ENCODE data around the gene PRDX5.

The PRDX5 gene

DNA sequence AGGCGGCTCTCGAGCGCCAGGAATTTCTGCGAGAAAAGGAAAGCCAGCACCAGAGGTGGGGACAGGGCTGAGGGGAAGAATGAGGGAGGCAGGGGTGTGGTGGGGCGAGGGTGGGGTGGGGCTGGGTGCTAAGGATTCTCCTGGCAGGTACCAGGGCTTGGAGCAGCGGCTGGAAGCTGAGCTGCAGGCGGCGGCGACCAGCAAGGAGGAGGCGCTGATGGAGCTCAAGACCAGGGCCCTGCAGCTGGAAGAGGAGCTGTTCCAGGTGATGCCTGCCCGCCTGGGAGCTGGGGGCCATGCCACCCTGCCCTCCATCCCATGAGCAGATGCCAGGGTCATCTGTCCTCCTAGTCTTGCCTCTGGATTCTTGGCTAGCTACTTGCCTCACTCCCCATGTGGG is 31.5 kb downstream of the PRDX5 start:
- DNase-seq, result no peak

DNA sequence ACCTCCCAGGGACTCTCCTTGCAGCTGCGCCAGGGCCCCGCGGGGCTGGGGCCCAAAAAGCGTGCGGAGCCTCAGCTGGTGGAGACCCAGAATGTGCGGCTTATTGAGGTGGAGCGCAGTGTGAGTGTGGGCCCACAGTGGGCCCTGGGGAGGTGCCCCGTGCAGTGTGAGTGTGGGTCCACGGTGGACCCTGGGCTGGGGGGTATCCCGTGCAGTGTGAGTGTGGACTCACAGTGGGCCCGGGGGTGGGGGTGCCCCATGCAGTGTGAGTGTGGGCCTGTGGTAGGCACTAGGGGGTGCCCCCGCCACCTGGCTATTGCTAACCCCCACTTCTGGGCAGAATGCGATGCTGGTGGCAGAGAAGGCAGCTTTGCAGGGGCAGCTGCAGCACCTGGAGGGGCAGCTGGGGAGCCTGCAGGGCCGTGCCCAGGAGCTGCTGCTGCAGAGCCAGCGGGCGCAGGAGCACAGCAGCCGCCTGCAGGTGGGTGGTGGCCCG is 33.3 kb downstream of the PRDX5 start:
- no peak for DNase-seq

- no peak for DNase-seq
Measured at GRCh38 chr11:64352099-64352994, 34.4 kb downstream of the PRDX5 start.

DNA sequence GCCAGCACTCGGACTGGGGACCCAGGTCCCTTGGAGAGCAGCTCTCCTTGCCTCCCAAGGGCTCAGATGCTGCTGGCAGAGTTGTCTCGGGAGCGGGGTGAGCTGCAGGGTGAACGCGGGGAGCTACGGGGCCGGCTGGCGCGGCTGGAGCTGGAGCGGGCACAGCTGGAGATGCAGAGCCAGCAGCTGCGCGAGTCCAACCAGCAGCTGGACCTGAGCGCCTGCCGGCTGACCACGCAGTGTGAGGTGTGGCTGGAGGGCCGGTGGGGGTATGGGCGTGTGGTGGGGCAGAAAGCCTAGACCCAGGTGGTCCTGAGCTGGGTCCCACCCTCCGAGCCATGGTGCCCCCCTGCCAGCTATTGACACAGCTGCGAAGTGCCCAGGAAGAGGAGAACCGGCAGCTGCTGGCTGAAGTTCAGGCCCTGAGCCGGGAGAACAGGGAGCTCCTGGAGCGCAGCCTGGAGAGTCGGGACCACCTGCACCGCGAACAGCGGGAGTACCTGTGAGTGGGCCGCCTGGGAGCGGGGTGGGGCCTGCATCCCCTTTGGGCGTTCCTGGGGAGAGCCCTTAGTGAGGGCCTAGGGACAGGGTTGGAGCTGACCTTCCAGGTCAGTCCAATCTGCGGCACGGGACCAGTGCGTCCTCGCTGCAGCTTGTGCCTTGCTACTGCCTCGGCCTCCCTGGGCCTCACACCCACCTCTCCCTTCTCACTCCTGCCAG is 35.2 kb downstream of the PRDX5 start:
- DNase-seq, result no peak

- no peak for DNase-seq
Measured at GRCh38 chr11:64353715-64354506, 36.0 kb downstream of the PRDX5 start.

GRCh38 chr11:64355078-64355940 is 37.4 kb downstream of the PRDX5 start:
- no peak for DNase-seq

DNA sequence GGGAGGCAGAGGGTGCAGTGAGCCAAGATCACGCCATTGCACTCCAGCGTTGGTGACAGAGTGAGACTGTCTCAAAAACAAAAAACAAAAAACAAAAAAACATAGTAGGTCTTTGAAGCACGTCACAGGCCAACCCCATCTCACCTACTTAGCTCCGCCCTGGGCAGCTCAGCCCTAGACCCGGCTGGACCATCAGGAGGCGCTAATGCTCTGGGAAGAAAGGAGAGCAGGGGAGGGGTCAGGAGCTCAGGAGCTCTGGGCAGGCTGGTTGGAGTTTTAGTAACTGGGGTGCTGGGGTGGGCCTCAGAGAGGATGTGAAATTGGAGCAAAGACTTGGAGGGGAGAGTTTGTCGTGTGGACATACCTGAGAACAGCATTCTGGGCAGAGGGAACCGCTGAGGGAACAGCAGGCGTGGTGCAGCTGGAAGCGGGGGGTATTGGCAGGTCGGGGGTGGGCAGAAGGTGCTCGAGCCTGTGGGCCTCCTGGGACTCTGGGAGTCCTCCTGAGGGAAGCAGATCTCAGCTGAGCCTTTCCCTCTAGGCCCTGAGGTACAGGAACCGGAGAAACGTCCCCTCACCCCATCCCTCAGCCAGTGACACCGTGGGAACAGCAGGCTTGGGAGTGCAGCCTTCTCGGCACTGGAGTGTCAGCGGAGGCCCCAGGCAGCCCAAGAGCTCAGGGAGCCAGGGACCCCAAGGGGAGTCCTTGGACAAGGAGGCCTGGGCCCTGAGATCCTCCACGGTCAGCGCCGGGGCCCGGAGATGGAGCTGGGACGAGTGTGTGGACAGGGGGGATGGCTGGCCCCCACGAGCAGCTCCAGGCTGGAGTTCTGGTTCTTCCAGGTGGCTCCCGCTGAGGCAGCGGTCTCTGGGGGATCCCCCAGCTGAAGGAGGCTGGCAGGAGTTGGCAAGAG is 38.8 kb downstream of the PRDX5 start:
- DNase-seq, result no peak

- DNase-seq, result no peak
Measured at GRCh38 chr11:64357446-64357845, 39.5 kb downstream of the PRDX5 start.

DNA sequence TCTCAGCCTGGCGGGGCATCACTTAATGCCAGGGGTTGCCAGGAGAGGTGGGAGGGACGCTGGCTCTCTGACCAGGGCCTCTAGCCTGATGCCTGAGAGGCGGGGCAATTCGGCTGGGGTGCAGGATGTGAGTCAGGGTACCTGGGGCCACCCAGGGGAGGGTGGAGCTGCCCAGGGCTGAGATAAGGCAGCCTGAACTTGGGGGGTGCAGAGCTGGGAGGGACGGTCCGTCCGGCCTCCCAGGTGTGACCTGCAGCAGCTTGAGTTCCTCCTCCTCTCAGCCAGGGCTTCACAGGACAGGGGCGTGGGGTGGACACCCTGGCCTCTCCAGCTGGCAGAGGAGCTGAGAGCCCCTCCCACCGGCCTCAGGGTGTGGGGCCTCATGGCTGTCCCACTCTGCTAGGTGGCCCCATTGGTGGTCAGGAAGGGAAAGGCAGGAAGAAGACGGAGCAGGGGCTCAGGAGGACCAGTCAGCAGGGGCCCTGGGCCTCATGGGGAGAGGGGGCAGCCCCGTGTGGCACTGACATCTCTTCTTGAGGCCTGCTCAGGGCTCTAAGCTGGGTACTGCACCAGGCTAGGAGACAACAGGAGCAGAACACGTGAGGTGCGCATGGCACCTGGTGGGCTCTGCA is 40.1 kb downstream of the PRDX5 start:
- DNase-seq, result no peak

GRCh38 chr11:64358536-64358906 is 40.6 kb downstream of the PRDX5 start:
- no peak for DNase-seq

GRCh38 chr11:64358907-64359711 is 41.2 kb downstream of the PRDX5 start, which contains the start of gene RPS6KA4:
Gene RPS6KA4 (plus strand): TSS chr11:64359162. CDS start chr11:64359236, 74 bp downstream.
- peak; percentile 29 for DNase-seq

DNA sequence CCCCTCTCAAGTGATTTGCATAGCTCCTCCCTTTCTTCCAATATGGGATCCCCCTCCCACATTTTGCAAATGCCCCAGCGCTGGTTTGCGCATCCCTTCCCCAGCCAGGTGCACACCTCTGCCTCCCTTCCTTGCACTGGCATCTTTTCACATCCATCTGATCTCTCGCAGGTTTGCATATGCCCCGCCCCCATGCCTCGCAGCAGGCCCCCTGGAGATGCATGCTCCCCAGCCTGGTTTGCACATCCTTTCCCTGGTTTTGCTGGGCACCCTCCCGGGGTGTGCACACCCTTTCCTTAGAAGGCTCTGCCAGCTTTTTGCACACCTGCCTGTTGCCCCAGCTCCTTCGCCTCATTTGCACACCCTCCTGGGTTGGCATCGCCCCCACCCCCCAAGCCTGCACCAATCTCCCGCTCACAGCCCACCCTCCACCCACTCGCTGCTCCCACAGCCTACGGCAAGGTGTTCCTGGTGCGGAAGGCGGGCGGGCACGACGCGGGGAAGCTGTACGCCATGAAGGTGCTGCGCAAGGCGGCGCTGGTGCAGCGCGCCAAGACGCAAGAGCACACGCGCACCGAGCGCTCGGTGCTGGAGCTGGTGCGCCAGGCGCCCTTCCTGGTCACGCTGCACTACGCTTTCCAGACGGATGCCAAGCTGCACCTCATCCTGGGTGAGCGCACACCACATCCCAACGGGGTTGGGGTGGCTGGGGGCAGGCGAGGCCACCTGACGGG is 42.0 kb downstream of the PRDX5 start:
- no peak for DNase-seq

- DNase-seq, result no peak
Measured at GRCh38 chr11:64360448-64360921, 42.6 kb downstream of the PRDX5 start.

DNA sequence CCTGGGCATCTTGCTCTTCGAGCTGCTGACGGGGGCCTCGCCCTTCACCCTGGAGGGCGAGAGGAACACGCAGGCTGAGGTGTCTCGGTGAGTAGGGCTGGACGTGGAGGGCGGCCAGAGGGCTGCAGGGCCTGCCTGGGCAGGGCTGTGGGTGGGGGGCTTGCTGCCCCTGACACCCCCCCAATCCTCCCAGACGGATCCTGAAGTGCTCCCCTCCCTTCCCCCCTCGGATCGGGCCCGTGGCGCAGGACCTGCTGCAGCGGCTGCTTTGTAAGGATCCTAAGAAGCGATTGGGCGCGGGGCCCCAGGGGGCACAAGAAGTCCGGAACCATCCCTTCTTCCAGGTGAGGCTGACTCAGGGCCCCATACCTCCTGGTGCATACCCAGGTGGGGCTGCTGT is 43.7 kb downstream of the PRDX5 start:
- no peak for DNase-seq

GRCh38 chr11:64362339-64362738 is 44.4 kb downstream of the PRDX5 start:
- no peak for DNase-seq

- DNase-seq, result no peak
Measured at GRCh38 chr11:64364435-64364834, 46.5 kb downstream of the PRDX5 start.

DNA sequence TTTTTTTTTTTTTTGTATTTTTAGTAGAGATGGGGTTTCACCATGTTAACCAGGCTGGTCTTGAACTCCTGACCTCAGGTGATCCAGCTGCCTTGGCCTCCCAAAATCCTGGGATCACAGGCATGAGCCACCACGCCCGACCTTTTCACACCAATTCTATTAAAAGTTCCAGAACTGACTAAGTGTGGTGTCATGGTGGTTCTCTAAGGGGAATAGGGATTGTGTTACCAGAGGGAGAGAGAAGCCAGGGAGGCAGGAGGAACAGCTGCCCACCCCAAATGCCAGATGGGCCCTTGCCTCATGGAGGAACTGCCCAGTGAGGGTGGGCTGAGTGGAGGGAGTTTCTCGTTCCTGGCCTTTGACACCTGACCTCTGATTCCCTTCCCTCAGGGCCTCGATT is 47.0 kb downstream of the PRDX5 start:
- DNase-seq, result no peak

DNA sequence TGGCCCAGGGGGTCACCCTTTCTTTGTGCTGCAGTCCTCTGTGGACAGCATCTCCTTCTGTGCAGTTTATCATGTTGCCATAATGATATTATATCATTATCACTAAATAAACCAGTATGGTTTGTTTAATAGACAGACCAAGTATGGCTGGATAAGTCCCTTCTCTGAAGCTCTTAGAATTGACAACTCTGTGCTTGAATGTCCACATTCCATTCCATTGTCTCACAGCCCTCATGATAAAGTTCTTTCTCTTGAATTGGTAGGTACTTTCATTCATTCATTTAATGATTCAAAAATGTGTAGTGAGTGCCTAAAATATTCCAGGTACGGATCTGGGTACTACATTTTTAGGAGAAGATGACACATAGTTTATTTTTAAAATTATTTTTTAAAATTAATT is 48.8 kb downstream of the PRDX5 start:
- DNase-seq, result no peak
